Anterior cingulate cortex (tissue), 58 donors: ENCODE data around the gene NRG3.

Source experiments
- DNase-seq, 58 donors: peaks; one replicate each; lab custom pipeline; 2025; lab: John Stamatoyannopoulos, UW

The NRG3 gene

GRCh38 chr10:81877596-81877995, 2.6 kb downstream of the NRG3 start:
- peak in 1 of 58 donors; percentile 4 for DNase-seq

GRCh38 chr10:81882011-81882410, 7.0 kb downstream of the NRG3 start:
- DNase-seq, result peak in 5 of 58 donors; percentile 1 to 10 (median 4)

- DNase-seq, result no peak
Observed at GRCh38 chr10:81884856-81885255, 9.9 kb downstream of the NRG3 start.

GRCh38 chr10:81885491-81885890, 10.5 kb downstream of the NRG3 start:
- DNase-seq, result no peak

- DNase-seq, result no peak
Observed at GRCh38 chr10:81886939-81887338, 11.9 kb downstream of the NRG3 start.

- no peak for DNase-seq
Observed at GRCh38 chr10:81889181-81889769, 14.3 kb downstream of the NRG3 start.

GRCh38 chr10:81894616-81895015, 19.6 kb downstream of the NRG3 start:
- no peak for DNase-seq

- DNase-seq, result no peak
Observed at GRCh38 chr10:81898518-81898917, 23.5 kb downstream of the NRG3 start.

- DNase-seq, result no peak
Observed at GRCh38 chr10:81900989-81901388, 26.0 kb downstream of the NRG3 start.

- DNase-seq, result no peak
Observed at GRCh38 chr10:81903472-81903871, 28.5 kb downstream of the NRG3 start.

- no peak for DNase-seq
Observed at GRCh38 chr10:81905161-81905560, 30.2 kb downstream of the NRG3 start.

GRCh38 chr10:81909453-81909852, 34.5 kb downstream of the NRG3 start:
- DNase-seq, result no peak

GRCh38 chr10:81911328-81911727, 36.3 kb downstream of the NRG3 start:
- DNase-seq, result no peak

- no peak for DNase-seq
Observed at GRCh38 chr10:81914736-81915503, 39.9 kb downstream of the NRG3 start.

GRCh38 chr10:81915504-81915897, 40.5 kb downstream of the NRG3 start:
- no peak for DNase-seq

GRCh38 chr10:81917666-81918065, 42.7 kb downstream of the NRG3 start:
- DNase-seq, result no peak

- DNase-seq, result no peak
Observed at GRCh38 chr10:81918766-81919165, 43.8 kb downstream of the NRG3 start.

GRCh38 chr10:81920213-81920829, 45.3 kb downstream of the NRG3 start:
- no peak for DNase-seq

GRCh38 chr10:81928119-81928518, 53.1 kb downstream of the NRG3 start:
- no peak for DNase-seq

GRCh38 chr10:81943583-81943982, 68.6 kb downstream of the NRG3 start:
- DNase-seq, result no peak

GRCh38 chr10:81944609-81945008, 69.6 kb downstream of the NRG3 start:
- no peak for DNase-seq

- DNase-seq, result no peak
Observed at GRCh38 chr10:81949283-81949682, 74.3 kb downstream of the NRG3 start.
